ENCODE data around the gene DNAJC13.

Gene DNAJC13

GRCh38 chr3:132536442-132537153 lies 119.3 kb downstream of the DNAJC13 start:
- no peak for DNase-seq (ENCODE audit: low read depth in 1 of 2, low spot score in 1 of 2)
- H3K4me3 ChIP-seq (replicated peaks; ENCODE audit: insufficient read depth, low read length), result no peak overlapping the region
- no peaks in the 10 kb centered on the region for H3K27me3 ChIP-seq (ENCODE audit: insufficient read depth, poor library complexity, severe bottlenecking)
- H3K27ac ChIP-seq (replicated peaks), result 0 out of 2 replicates have a peak overlapping the region, but pooled peaks have one; percentile 17
- no peak for TF ChIP-seq CTCF (IDR thresholded peaks at IDR 0.05; ENCODE audit: insufficient read depth, low read length)

GRCh38 chr3:132537297-132537696 lies 120.0 kb downstream of the DNAJC13 start:
- Histone ChIP-seq H3K27me3 (ENCODE audit: insufficient read depth, poor library complexity, severe bottlenecking) (no peaks in the 10 kb centered on the region), H3K27ac (replicated peaks) (no peak overlapping the region), H3K4me3 (replicated peaks; ENCODE audit: insufficient read depth, low read length) (no peak overlapping the region)
- no peak for TF ChIP-seq SPI1 (IDR thresholded peaks at IDR 0.05; ENCODE audit: borderline replicate concordance, low read depth)
- TF ChIP-seq GABPA (IDR thresholded peaks at IDR 0.05; ENCODE audit: low read depth), result no peak
- no peak for TF ChIP-seq POLR2AphosphoS5 (IDR thresholded peaks at IDR 0.05; ENCODE audit: low read depth)
- TF ChIP-seq REST (IDR thresholded peaks at IDR 0.05; ENCODE audit: insufficient replicate concordance, low read depth), result no peak
- TF ChIP-seq CTCF (IDR thresholded peaks at IDR 0.05; ENCODE audit: insufficient read depth, low read length), result no peak
- DNase-seq (ENCODE audit: low read depth in 1 of 2, low spot score in 1 of 2), result no peak

GRCh38 chr3:132538072-132538471 lies 120.8 kb downstream of the DNAJC13 start:
- H3K27ac ChIP-seq (replicated peaks), result no peak overlapping the region
- TF ChIP-seq SPI1 (IDR thresholded peaks at IDR 0.05; ENCODE audit: borderline replicate concordance, low read depth) (no peak), CTCF (IDR thresholded peaks at IDR 0.05; ENCODE audit: insufficient read depth, low read length) (no peak), REST (IDR thresholded peaks at IDR 0.05; ENCODE audit: insufficient replicate concordance, low read depth) (no peak), GABPA (IDR thresholded peaks at IDR 0.05; ENCODE audit: low read depth) (no peak), POLR2AphosphoS5 (IDR thresholded peaks at IDR 0.05; ENCODE audit: low read depth) (no peak)
- H3K27me3 ChIP-seq (ENCODE audit: insufficient read depth, poor library complexity, severe bottlenecking), result no peaks in the 10 kb centered on the region
- H3K4me3 ChIP-seq (replicated peaks; ENCODE audit: insufficient read depth, low read length), result no peak overlapping the region
- DNase-seq (ENCODE audit: low read depth in 1 of 2, low spot score in 1 of 2), result no peak

GRCh38 chr3:132539681-132540080 lies 122.4 kb downstream of the DNAJC13 start:
- Histone ChIP-seq H3K4me3 (replicated peaks; ENCODE audit: insufficient read depth, low read length) (no peak overlapping the region), H3K27ac (replicated peaks) (no peak overlapping the region), H3K27me3 (ENCODE audit: insufficient read depth, poor library complexity, severe bottlenecking) (no peaks in the 10 kb centered on the region)
- TF ChIP-seq POLR2AphosphoS5 (IDR thresholded peaks at IDR 0.05; ENCODE audit: low read depth) (no peak), SPI1 (IDR thresholded peaks at IDR 0.05; ENCODE audit: borderline replicate concordance, low read depth) (no peak), CTCF (IDR thresholded peaks at IDR 0.05; ENCODE audit: insufficient read depth, low read length) (no peak), GABPA (IDR thresholded peaks at IDR 0.05; ENCODE audit: low read depth) (no peak), REST (IDR thresholded peaks at IDR 0.05; ENCODE audit: insufficient replicate concordance, low read depth) (no peak)
- DNase-seq (ENCODE audit: low read depth in 1 of 2, low spot score in 1 of 2), result no peak

Data from HL-60 (cell line).